Measurements from ENCODE around the gene MCF2L2. TPM values are rescaled to one million over a fixed set of nuclear protein-coding genes. Genes with fewer than 3 reads are reported as not detected.

Gene MCF2L2
- total RNA-seq, 2 donors from 2014 or later = 0.25 to 1.4 TPM

- H3K27ac ChIP-seq = no peak overlapping the region
- no peaks in the 10 kb centered on the region for H3K4me1 ChIP-seq
- intact Hi-C loops (cut with DNase I) = no loop called here
- no peak overlapping the region for H3K4me3 ChIP-seq
- no peak overlapping the region for H3K9ac ChIP-seq (ENCODE audit: low read depth in 2 of 2, low read length in 2 of 2)
- no peaks in the 10 kb centered on the region for H3K36me3 ChIP-seq
- H3K9me3 ChIP-seq = no peaks in the 10 kb centered on the region
- TF ChIP-seq CTCF (IDR thresholded peaks at IDR 0.05) = no peak
- DNase-seq = no peak
- H3K27me3 ChIP-seq = no peaks in the 10 kb centered on the region
Observed at GRCh38 chr3:183299976-183300375, 128.4 kb downstream of the MCF2L2 start.

- Histone ChIP-seq H3K9me3 (no peaks in the 10 kb centered on the region), H3K36me3 (no peaks in the 10 kb centered on the region), H3K4me1 (no peaks in the 10 kb centered on the region), H3K4me3 (no peak overlapping the region), H3K27me3 (no peaks in the 10 kb centered on the region), H3K27ac (no peak overlapping the region), H3K9ac (ENCODE audit: low read depth in 2 of 2, low read length in 2 of 2) (no peak overlapping the region)
- no peak for DNase-seq
- intact Hi-C loops (cut with DNase I) = no loop called here
- no peak for TF ChIP-seq CTCF (IDR thresholded peaks at IDR 0.05)
Observed at GRCh38 chr3:183298701-183299153, 129.7 kb downstream of the MCF2L2 start.

- DNase-seq = no peak
- intact Hi-C loops (cut with DNase I) = no loop called here
- Histone ChIP-seq H3K27ac (no peak overlapping the region), H3K4me3 (no peak overlapping the region), H3K4me1 (no peaks in the 10 kb centered on the region), H3K9ac (ENCODE audit: low read depth in 2 of 2, low read length in 2 of 2) (no peak overlapping the region), H3K9me3 (no peaks in the 10 kb centered on the region), H3K36me3 (no peaks in the 10 kb centered on the region), H3K27me3 (no peaks in the 10 kb centered on the region)
- no peak for TF ChIP-seq CTCF (IDR thresholded peaks at IDR 0.05)
Observed at GRCh38 chr3:183296944-183297343, 131.5 kb downstream of the MCF2L2 start.

GRCh38 chr3:183295211-183295610, 133.2 kb downstream of the MCF2L2 start:
- no peak overlapping the region for H3K27ac ChIP-seq
- DNase-seq = no peak
- TF ChIP-seq CTCF (IDR thresholded peaks at IDR 0.05) = no peak
- no peaks in the 10 kb centered on the region for H3K36me3 ChIP-seq
- no peaks in the 10 kb centered on the region for H3K4me1 ChIP-seq
- H3K9me3 ChIP-seq = no peaks in the 10 kb centered on the region
- H3K4me3 ChIP-seq = no peak overlapping the region
- H3K27me3 ChIP-seq = no peaks in the 10 kb centered on the region
- intact Hi-C loops (cut with DNase I) = no loop called here
- H3K9ac ChIP-seq (ENCODE audit: low read depth in 2 of 2, low read length in 2 of 2) = no peak overlapping the region

GRCh38 chr3:183293966-183294365, 134.5 kb downstream of the MCF2L2 start:
- DNase-seq = no peak
- H3K4me1 ChIP-seq = no peaks in the 10 kb centered on the region
- no peak overlapping the region for H3K27ac ChIP-seq
- H3K9me3 ChIP-seq = no peaks in the 10 kb centered on the region
- intact Hi-C loops (cut with DNase I) = no loop called here
- H3K9ac ChIP-seq (ENCODE audit: low read depth in 2 of 2, low read length in 2 of 2) = no peak overlapping the region
- no peaks in the 10 kb centered on the region for H3K27me3 ChIP-seq
- H3K4me3 ChIP-seq = no peak overlapping the region
- no peaks in the 10 kb centered on the region for H3K36me3 ChIP-seq
- no peak for TF ChIP-seq CTCF (IDR thresholded peaks at IDR 0.05)
